Neural crest cell (in vitro differentiated cells): ENCODE results near the gene VSX1. TPM values are rescaled to one million over a fixed set of nuclear protein-coding genes. Genes with fewer than 3 reads are reported as not detected.

ENCODE experiments used
- DNase-seq: peaks from one replicate; pipeline ENCODE4 v3.0.0; 2021; ENCODE audit warnings: low read depth, mixed read lengths, low spot score
- H3K27ac Mint-ChIP-seq: one replicate; pipeline ENCODE4 v1.8.0; 2021; ENCODE audit warnings: mild to moderate bottlenecking, mixed read lengths; ENCODE audit not compliant: unreplicated experiment
- H3K27me3 Mint-ChIP-seq: 2 replicates; pipeline ENCODE4 v1.8.0; 2021; ENCODE audit warnings: low read depth, mild to moderate bottlenecking, mixed read lengths
- H3K36me3 Mint-ChIP-seq: 2 replicates; pipeline ENCODE4 v1.8.0; 2021; ENCODE audit warnings: low read depth, mild to moderate bottlenecking, mixed read lengths
- H3K4me1 Mint-ChIP-seq: 2 replicates; pipeline ENCODE4 v1.8.0; 2021; ENCODE audit warnings: mixed read lengths
- H3K4me3 Mint-ChIP-seq: one replicate; pipeline ENCODE4 v1.8.0; 2021; ENCODE audit warnings: mild to moderate bottlenecking, mixed read lengths
- H3K9me3 Mint-ChIP-seq: 2 replicates; pipeline ENCODE4 v1.8.0; 2021; ENCODE audit warnings: mixed read lengths
- total RNA-seq: library from RNA; stranded (reverse); gene quantifications from 2 replicates; pipeline ENCODE4 v1.2.1, GENCODE V29; 2021
- TF ChIP-seq, protein P1 (sequence below): fragments of 200-600 bp; sonication (generic); conservative IDR thresholded peaks from 2 replicates; pipeline ENCODE4 v1.5.0; 2021; ENCODE audit warnings: antibody characterized with exemption, mild to moderate bottlenecking

VSX1 gene
- total RNA-seq, 1 donor from 2014 or later = 4.2 TPM

- H3K27ac Mint-ChIP-seq = no peak overlapping the region
- no peaks in the 10 kb centered on the region for H3K9me3 Mint-ChIP-seq
- H3K27me3 Mint-ChIP-seq = peaks cover 3% of the 10 kb centered on the region
- peaks cover 23% of the 10 kb centered on the region for H3K4me1 Mint-ChIP-seq
- H3K36me3 Mint-ChIP-seq = no peaks in the 10 kb centered on the region
- DNase-seq = no peak
- TF ChIP-seq, protein P1, sequence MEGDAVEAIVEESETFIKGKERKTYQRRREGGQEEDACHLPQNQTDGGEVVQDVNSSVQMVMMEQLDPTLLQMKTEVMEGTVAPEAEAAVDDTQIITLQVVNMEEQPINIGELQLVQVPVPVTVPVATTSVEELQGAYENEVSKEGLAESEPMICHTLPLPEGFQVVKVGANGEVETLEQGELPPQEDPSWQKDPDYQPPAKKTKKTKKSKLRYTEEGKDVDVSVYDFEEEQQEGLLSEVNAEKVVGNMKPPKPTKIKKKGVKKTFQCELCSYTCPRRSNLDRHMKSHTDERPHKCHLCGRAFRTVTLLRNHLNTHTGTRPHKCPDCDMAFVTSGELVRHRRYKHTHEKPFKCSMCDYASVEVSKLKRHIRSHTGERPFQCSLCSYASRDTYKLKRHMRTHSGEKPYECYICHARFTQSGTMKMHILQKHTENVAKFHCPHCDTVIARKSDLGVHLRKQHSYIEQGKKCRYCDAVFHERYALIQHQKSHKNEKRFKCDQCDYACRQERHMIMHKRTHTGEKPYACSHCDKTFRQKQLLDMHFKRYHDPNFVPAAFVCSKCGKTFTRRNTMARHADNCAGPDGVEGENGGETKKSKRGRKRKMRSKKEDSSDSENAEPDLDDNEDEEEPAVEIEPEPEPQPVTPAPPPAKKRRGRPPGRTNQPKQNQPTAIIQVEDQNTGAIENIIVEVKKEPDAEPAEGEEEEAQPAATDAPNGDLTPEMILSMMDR = no peak
- H3K4me3 Mint-ChIP-seq = no peak overlapping the region
Measured at GRCh38 chr20:25046181-25046641, 35.7 kb downstream of the VSX1 start.

- H3K36me3 Mint-ChIP-seq = no peaks in the 10 kb centered on the region
- no peaks in the 10 kb centered on the region for H3K9me3 Mint-ChIP-seq
- no peak overlapping the region for H3K27ac Mint-ChIP-seq
- no peaks in the 10 kb centered on the region for H3K27me3 Mint-ChIP-seq
- TF ChIP-seq, protein P1 = no peak
- H3K4me3 Mint-ChIP-seq = no peak overlapping the region
- DNase-seq = no peak
- peaks cover 23% of the 10 kb centered on the region for H3K4me1 Mint-ChIP-seq
Measured at GRCh38 chr20:25045343-25045712, 36.6 kb downstream of the VSX1 start.

GRCh38 chr20:25044660-25045342 is 37.1 kb downstream of the VSX1 start:
- Mint-ChIP-seq H3K4me1 (peaks cover 23% of the 10 kb centered on the region), H3K4me3 (no peak overlapping the region), H3K27me3 (no peaks in the 10 kb centered on the region), H3K9me3 (no peaks in the 10 kb centered on the region), H3K27ac (no peak overlapping the region), H3K36me3 (no peaks in the 10 kb centered on the region)
- TF ChIP-seq, protein P1 = no peak
- no peak for DNase-seq

GRCh38 chr20:25044261-25044560 is 37.7 kb downstream of the VSX1 start:
- Mint-ChIP-seq H3K36me3 (no peaks in the 10 kb centered on the region), H3K9me3 (no peaks in the 10 kb centered on the region), H3K27ac (no peak overlapping the region), H3K4me1 (peaks cover 21% of the 10 kb centered on the region), H3K27me3 (no peaks in the 10 kb centered on the region), H3K4me3 (no peak overlapping the region)
- no peak for DNase-seq
- TF ChIP-seq, protein P1 = no peak

DNA sequence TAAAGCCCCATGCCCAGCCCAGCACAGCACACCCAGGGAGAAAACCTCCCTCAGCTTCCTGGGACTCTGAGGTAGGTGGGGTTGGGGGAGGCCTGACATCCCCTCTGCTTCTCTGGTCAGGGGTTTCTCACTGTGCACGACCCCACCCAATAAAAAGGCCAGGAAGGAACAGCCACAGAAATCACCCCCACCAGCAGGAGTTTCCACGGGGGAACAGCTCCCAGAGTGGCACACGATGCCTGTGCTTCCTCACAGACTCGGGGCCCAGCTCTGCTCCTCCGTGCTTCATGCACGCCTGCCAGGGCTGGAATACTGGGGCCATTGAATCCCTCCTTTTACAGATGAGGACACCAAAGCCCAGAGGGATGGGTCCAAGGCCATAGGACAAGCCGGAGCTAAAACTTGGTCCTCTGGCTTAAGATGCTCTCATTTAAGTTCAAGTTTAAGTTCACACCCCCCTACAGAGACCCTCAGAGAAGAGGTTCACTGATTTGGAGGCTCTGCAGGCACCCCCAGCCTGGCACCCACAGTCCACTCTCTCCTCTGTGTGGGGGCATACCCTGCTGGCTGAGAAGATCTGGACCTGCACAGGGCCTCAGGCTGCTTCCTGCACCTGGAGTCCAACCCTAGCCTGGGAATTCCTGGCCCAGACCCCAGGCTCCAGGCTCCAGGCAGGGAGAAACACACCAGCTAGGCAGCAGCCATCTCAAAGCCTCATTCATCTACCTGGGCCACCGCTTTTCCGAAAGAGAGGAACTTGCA is 38.3 kb downstream of the VSX1 start:
- no peak overlapping the region for H3K27ac Mint-ChIP-seq
- no peaks in the 10 kb centered on the region for H3K9me3 Mint-ChIP-seq
- H3K27me3 Mint-ChIP-seq = no peaks in the 10 kb centered on the region
- no peaks in the 10 kb centered on the region for H3K36me3 Mint-ChIP-seq
- H3K4me3 Mint-ChIP-seq = no peak overlapping the region
- H3K4me1 Mint-ChIP-seq = peaks cover 16% of the 10 kb centered on the region
- TF ChIP-seq, protein P1 = no peak
- no peak for DNase-seq
